ENCODE data around the gene CYP4A22.

GRCh38 chr1:47160716-47161115 is 23.5 kb downstream of the CYP4A22 start:
- TF ChIP-seq, protein P1, sequence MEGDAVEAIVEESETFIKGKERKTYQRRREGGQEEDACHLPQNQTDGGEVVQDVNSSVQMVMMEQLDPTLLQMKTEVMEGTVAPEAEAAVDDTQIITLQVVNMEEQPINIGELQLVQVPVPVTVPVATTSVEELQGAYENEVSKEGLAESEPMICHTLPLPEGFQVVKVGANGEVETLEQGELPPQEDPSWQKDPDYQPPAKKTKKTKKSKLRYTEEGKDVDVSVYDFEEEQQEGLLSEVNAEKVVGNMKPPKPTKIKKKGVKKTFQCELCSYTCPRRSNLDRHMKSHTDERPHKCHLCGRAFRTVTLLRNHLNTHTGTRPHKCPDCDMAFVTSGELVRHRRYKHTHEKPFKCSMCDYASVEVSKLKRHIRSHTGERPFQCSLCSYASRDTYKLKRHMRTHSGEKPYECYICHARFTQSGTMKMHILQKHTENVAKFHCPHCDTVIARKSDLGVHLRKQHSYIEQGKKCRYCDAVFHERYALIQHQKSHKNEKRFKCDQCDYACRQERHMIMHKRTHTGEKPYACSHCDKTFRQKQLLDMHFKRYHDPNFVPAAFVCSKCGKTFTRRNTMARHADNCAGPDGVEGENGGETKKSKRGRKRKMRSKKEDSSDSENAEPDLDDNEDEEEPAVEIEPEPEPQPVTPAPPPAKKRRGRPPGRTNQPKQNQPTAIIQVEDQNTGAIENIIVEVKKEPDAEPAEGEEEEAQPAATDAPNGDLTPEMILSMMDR (IDR thresholded peaks at IDR 0.05) = no peak
- TF ChIP-seq POLR2AphosphoS5 (IDR thresholded peaks at IDR 0.05) (no peak), POLR2A (IDR thresholded peaks at IDR 0.05) (no peak)

All from sigmoid colon (tissue), 4 donors.